Endothelial cell of umbilical vein (primary cell): ENCODE results near the gene FAM3D. TPM values are rescaled to one million over a fixed set of nuclear protein-coding genes. Genes with fewer than 3 reads are reported as not detected.

Experiments
- BruUV-seq: library from RNA; stranded (reverse); fragments of 400-500 nt; replicated peaks from 2 replicates; lab custom pipeline; 2021; lab: Mats Ljungman, UMichigan
- CTCF ChIA-PET: fragments of 300-600, 350-600 bp; sonication (Branson Sonifier 250); formaldehyde crosslinking; loops from one replicate; lab custom pipeline; 2021; ENCODE audit warnings: antibody characterized with exemption, inconsistent platforms; lab: Charles Lee
- POLR2A ChIA-PET: fragments of 300-600, 350-600 bp; sonication (Branson Sonifier 250); formaldehyde crosslinking; loops from one replicate; lab custom pipeline; 2021; ENCODE audit warnings: antibody characterized with exemption, inconsistent platforms; lab: Charles Lee
- DNase-seq: peaks from one replicate; pipeline ENCODE4 v3.0.0-alpha.2; 2011; ENCODE audit warnings: low read depth, low spot score
- FAIRE-seq: peaks from 2 replicates; lab custom pipeline; 2011; peaks lifted over from hg19 to GRCh38; lab: Jason Lieb, UNC
- H2AFZ ChIP-seq: 2 replicates; pipeline ENCODE4 v1.6.0; 2012; ENCODE audit warnings: low read depth, low read length, control low read depth, inconsistent platforms
- H3K27ac ChIP-seq: 2 replicates; pipeline ENCODE4 v1.5.1; 2011; ENCODE audit warnings: low read depth, mild to moderate bottlenecking, control low read depth, low read length, moderate library complexity; ENCODE audit not compliant: insufficient read depth
- H3K27me3 ChIP-seq, 2 experiments: 2 replicates each; pipeline versions ENCODE4 v1.6.0 to v1.6.1; 2011; ENCODE audit warnings: low read length in 2 of 2, mixed read lengths in 1 of 2; ENCODE audit not compliant: control insufficient read depth in 2 of 2, insufficient read depth in 2 of 2
- H3K36me3 ChIP-seq, 2 experiments: 2 replicates in 1 of 2; 3 replicates in 1 of 2; pipeline ENCODE4 v1.5.1; 2011; ENCODE audit warnings: low read length in 2 of 2, mild to moderate bottlenecking in 1 of 2, moderate library complexity in 1 of 2; ENCODE audit not compliant: control insufficient read depth in 2 of 2, insufficient read depth in 2 of 2; ENCODE audit errors: extremely low read depth in 1 of 2
- H3K4me1 ChIP-seq: 3 replicates; pipeline ENCODE4 v1.5.1; 2011; ENCODE audit warnings: mild to moderate bottlenecking, low read length; ENCODE audit not compliant: control insufficient read depth, insufficient read depth; ENCODE audit errors: extremely low read depth
- H3K4me2 ChIP-seq: 2 replicates; pipeline ENCODE4 v1.6.1; 2011; ENCODE audit warnings: low read length, control low read depth, mixed read lengths; ENCODE audit not compliant: insufficient read depth
- H3K4me3 ChIP-seq, 3 experiments: fragments of 200-600 bp in 1 of 3; sonication (generic), shearing (Covaris generic) in 1 of 3; replicated peaks in 1 of 3; 2 replicates each; pipeline ENCODE4 v1.5.1; 2011 to 2016; ENCODE audit warnings: control low read depth in 3 of 3, low read length in 3 of 3, mild to moderate bottlenecking in 2 of 3, inconsistent platforms in 1 of 3, low read depth in 1 of 3, moderate library complexity in 1 of 3; ENCODE audit not compliant: insufficient read depth in 1 of 3
- H3K79me2 ChIP-seq: 2 replicates; pipeline ENCODE4 v1.6.0; 2012; ENCODE audit warnings: low read length, inconsistent platforms; ENCODE audit not compliant: control insufficient read depth, insufficient read depth
- H3K9ac ChIP-seq: replicated peaks from 2 replicates; pipeline ENCODE3; 2011; ENCODE audit warnings: low read length, control low read depth; ENCODE audit not compliant: insufficient read depth; ENCODE audit errors: extremely low read depth
- H3K9me1 ChIP-seq: replicated peaks from 3 replicates; pipeline ENCODE4 v1.6.0; 2011; ENCODE audit warnings: mild to moderate bottlenecking, low read length; ENCODE audit not compliant: control insufficient read depth, insufficient read depth; ENCODE audit errors: extremely low read depth
- H3K9me3 ChIP-seq: replicated peaks from 2 replicates; pipeline ENCODE4 v1.5.1; 2012; ENCODE audit warnings: low read length, inconsistent platforms; ENCODE audit not compliant: control insufficient read depth, insufficient read depth
- H4K20me1 ChIP-seq: replicated peaks from 2 replicates; pipeline ENCODE3; 2011; ENCODE audit warnings: mild to moderate bottlenecking, low read length; ENCODE audit not compliant: control insufficient read depth, insufficient read depth; ENCODE audit errors: extremely low read depth
- EZH2 ChIP-seq: IDR thresholded peaks from 2 replicates; pipeline ENCODE4 v1.6.1; 2012; ENCODE audit warnings: borderline replicate concordance, low read depth, mild to moderate bottlenecking, moderate library complexity, low read length, inconsistent platforms; ENCODE audit not compliant: severe bottlenecking
- FOS ChIP-seq: IDR thresholded peaks from 2 replicates; pipeline ENCODE4 v1.6.1; 2011; ENCODE audit warnings: mild to moderate bottlenecking, low read length, moderate library complexity, borderline replicate concordance; ENCODE audit not compliant: insufficient read depth
- GATA2 ChIP-seq: IDR thresholded peaks from 2 replicates; pipeline ENCODE4 v1.7.0; 2011; ENCODE audit warnings: low read depth, mild to moderate bottlenecking, moderate library complexity, mixed read lengths, low read length; ENCODE audit not compliant: insufficient read length, insufficient read depth
- JUN ChIP-seq: IDR thresholded peaks from 2 replicates; pipeline ENCODE4 v1.6.1; 2011; ENCODE audit warnings: borderline replicate concordance, low read depth; ENCODE audit not compliant: insufficient read length, insufficient read depth
- MYC ChIP-seq: IDR thresholded peaks from one replicate; pipeline ENCODE4 v1.6.1; 2011; ENCODE audit warnings: mild to moderate bottlenecking, low read depth, low read length
- POLR2A ChIP-seq: IDR thresholded peaks from 2 replicates; pipeline ENCODE4 v1.6.1; 2012; ENCODE audit warnings: low read depth, mild to moderate bottlenecking, control low read depth, low read length
- POLR2AphosphoS5 ChIP-seq: IDR thresholded peaks from 2 replicates; pipeline ENCODE4 v1.6.1; 2012; ENCODE audit warnings: low read depth, mild to moderate bottlenecking, control low read depth, low read length, moderate library complexity; ENCODE audit not compliant: insufficient read depth
- dilution Hi-C: fragments of 300-500 bp; cut with MboI; formaldehyde crosslinking; loops from one replicate; pipeline ENCODE4 v1.15.0; 2019; ENCODE audit warnings: low sequenced_read_pairs; ENCODE audit not compliant: extremely low pct_ligation_motif_present
- intact Hi-C: fragments of 100-400 bp; cut with micrococcal nuclease; formaldehyde crosslinking; loops from one replicate; pipeline ENCODE4 v1.10.0; 2022
- polyA plus RNA-seq, 4 experiments: library from polyadenylated mRNA; depleted of rRNA in 3 of 4; stranded (reverse) in 3 of 4; unstranded in 1 of 4; fragments of >200 nt; gene quantifications; 2 replicates each; pipeline versions ENCODE4 v1.2.1 to v1.2.3, GENCODE V29; 2011 to 2012; ENCODE audit warnings: missing spikeins in 1 of 4
- total RNA-seq: library from RNA; stranded (reverse); gene quantifications from 2 replicates; pipeline ENCODE4 v1.2.3, GENCODE V29; 2021
- TF ChIP-seq, protein P1 (sequence below), 2 donors: IDR thresholded peaks; 1 replicate in 1 of 2; 2 replicates in 1 of 2; pipeline ENCODE4 v1.5.1; 2011; ENCODE audit warnings: low read length in 2 of 2, mild to moderate bottlenecking in 2 of 2, moderate library complexity in 2 of 2, control low read depth in 1 of 2, inconsistent platforms in 1 of 2, low read depth in 1 of 2; ENCODE audit not compliant: insufficient read depth in 1 of 2; ENCODE audit errors: extremely low read depth in 1 of 2
- TF ChIP-seq, protein P2 (sequence below): IDR thresholded peaks from 2 replicates; pipeline ENCODE4 v1.6.1; 2011; ENCODE audit not compliant: insufficient read depth, insufficient read length

FAM3D gene
- total and polyA plus RNA-seq, 2 donors (not counting 3 experiments of a cell fraction or from before 2014, with no cell fraction given), result 0.12 TPM; not detected in 1

DNA sequence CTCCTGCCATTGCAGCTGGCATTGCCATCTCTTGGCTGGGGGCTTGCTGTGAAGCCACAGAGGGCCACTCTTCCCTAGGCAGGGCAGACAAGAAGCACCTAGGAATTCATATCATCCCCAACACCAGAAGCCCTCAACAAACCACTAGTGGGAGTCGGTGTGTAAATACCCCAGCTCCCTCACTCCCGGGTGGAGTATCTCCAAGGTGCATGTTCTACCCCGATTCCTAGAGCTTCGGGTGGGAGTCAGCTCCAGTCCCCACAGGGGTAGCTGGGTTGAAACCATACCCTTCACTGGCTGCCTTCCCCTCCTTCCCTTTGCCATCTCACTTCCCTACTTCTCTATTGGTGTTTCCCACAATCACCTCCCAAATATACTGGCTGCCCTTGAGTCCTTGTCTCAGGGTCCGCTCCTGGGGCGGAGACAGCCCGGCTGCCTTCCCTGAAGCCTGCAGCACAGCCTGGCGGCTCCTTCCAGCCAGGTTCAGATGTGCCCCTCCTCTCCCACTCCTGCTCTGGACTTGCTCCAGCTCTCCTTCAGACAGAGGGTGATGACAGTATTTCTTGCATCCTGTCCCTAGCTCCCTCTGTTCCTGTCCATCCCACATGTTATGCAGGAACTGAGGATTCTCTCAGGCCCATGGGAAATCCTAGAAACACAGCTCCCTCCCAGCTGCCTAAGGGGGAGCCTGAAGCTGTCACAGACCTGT is 33.3 kb downstream of the FAM3D start:
- intact Hi-C loops (no loop called here), dilution Hi-C loops (no loop called here)
- ChIA-PET CTCF (interaction anchor here (0.8 to 10.0 kb wide), 4 partner anchors 13 to 420 kb away, joined by 3 to 442 read pairs (median 5); no protein-coding TSS in a partner anchor), POLR2A (interaction anchor here (0.9 kb wide), 1 partner anchor 33 kb away, joined by 4 read pairs; the partner anchor contains the start of gene FAM3D)
- no peak overlapping the region for H3K27ac ChIP-seq
- H3K4me2 ChIP-seq, result no peak overlapping the region
- H3K36me3 ChIP-seq, result no peaks in the 10 kb centered on the region
- no peak overlapping the region for H3K4me3 ChIP-seq
- no peaks in the 10 kb centered on the region for H3K79me2 ChIP-seq
- H4K20me1 ChIP-seq, result no peaks in the 10 kb centered on the region
- H3K9me1 ChIP-seq, result no peaks in the 10 kb centered on the region
- TF ChIP-seq FOS (no peak), GATA2 (no peak)
- TF ChIP-seq, protein P1, sequence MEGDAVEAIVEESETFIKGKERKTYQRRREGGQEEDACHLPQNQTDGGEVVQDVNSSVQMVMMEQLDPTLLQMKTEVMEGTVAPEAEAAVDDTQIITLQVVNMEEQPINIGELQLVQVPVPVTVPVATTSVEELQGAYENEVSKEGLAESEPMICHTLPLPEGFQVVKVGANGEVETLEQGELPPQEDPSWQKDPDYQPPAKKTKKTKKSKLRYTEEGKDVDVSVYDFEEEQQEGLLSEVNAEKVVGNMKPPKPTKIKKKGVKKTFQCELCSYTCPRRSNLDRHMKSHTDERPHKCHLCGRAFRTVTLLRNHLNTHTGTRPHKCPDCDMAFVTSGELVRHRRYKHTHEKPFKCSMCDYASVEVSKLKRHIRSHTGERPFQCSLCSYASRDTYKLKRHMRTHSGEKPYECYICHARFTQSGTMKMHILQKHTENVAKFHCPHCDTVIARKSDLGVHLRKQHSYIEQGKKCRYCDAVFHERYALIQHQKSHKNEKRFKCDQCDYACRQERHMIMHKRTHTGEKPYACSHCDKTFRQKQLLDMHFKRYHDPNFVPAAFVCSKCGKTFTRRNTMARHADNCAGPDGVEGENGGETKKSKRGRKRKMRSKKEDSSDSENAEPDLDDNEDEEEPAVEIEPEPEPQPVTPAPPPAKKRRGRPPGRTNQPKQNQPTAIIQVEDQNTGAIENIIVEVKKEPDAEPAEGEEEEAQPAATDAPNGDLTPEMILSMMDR (IDR thresholded peaks at IDR 0.05; ENCODE audit: extremely low read depth in 1 of 2, insufficient read depth in 1 of 2, low read depth in 1 of 2, low read length in 2 of 2), result no peak
- DNase-seq, result no peak
- H3K4me1 ChIP-seq, result peaks cover 18% of the 10 kb centered on the region
- no TSS peak for BruUV-seq
- no peak for FAIRE-seq
- H3K27me3 ChIP-seq, result no peaks in the 10 kb centered on the region
- H3K9ac ChIP-seq, result no peak overlapping the region
- H2AFZ ChIP-seq, result no peak overlapping the region
- H3K9me3 ChIP-seq, result no peaks in the 10 kb centered on the region

DNA sequence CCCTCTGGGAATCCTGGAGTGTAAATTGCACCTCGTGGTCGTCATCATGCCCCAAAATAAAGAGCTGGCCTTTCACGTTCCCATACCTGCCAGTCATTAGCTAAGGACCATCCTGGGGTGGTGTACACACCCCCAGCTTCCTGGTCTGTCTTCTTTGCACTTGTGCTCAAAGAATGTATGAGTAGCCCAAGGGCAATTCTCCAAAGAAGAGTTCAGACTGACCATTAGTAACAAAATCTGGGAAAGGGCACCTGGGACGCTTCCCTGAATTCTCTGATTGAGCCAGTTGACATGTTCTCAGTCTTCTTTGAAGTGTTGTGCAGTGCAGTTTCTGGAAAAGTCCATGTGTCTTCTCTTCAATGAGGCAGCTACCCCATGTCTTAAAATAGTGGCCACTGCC is 34.8 kb downstream of the FAM3D start:
- ChIA-PET POLR2A (no interaction called here), CTCF (interaction anchor here (1.2 to 10.0 kb wide), 5 partner anchors 9 to 73 kb away, joined by 3 to 442 read pairs (median 76); partner anchors contain the start of gene FAM107A)
- no peak overlapping the region for H3K9ac ChIP-seq
- no peaks in the 10 kb centered on the region for H3K9me3 ChIP-seq
- no peak for DNase-seq
- dilution Hi-C loops, result no loop called here
- intact Hi-C loops, result no loop called here
- no peaks in the 10 kb centered on the region for H4K20me1 ChIP-seq
- no peak overlapping the region for H3K4me2 ChIP-seq
- H3K36me3 ChIP-seq, result no peaks in the 10 kb centered on the region
- no peaks in the 10 kb centered on the region for H3K9me1 ChIP-seq
- no peak overlapping the region for H3K27ac ChIP-seq
- H3K4me1 ChIP-seq, result peaks cover 32% of the 10 kb centered on the region
- no peak for TF ChIP-seq POLR2A
- TF ChIP-seq POLR2AphosphoS5, result no peak
- TF ChIP-seq, protein P2, sequence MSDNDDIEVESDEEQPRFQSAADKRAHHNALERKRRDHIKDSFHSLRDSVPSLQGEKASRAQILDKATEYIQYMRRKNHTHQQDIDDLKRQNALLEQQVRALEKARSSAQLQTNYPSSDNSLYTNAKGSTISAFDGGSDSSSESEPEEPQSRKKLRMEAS, result no peak
- no peak for TF ChIP-seq GATA2
- TF ChIP-seq MYC, result no peak
- TF ChIP-seq EZH2, result no peak
- TF ChIP-seq, protein P1 (IDR thresholded peaks at IDR 0.05; ENCODE audit: extremely low read depth in 1 of 2, insufficient read depth in 1 of 2, low read depth in 1 of 2, low read length in 2 of 2), result no peak
- no peak for TF ChIP-seq FOS
- no peak for TF ChIP-seq JUN
- no peaks in the 10 kb centered on the region for H3K27me3 ChIP-seq
- BruUV-seq, result no TSS peak
- H2AFZ ChIP-seq, result no peak overlapping the region
- H3K79me2 ChIP-seq, result no peaks in the 10 kb centered on the region
- no peak overlapping the region for H3K4me3 ChIP-seq
- no peak for FAIRE-seq
